ENCODE measurements around the gene FLAD1. TPM values are rescaled to one million over a fixed set of nuclear protein-coding genes. Genes with fewer than 3 reads are reported as not detected.

Gene FLAD1
- total RNA-seq, 2 donors from 2014 or later = 28.2 to 46.1 TPM

DNA sequence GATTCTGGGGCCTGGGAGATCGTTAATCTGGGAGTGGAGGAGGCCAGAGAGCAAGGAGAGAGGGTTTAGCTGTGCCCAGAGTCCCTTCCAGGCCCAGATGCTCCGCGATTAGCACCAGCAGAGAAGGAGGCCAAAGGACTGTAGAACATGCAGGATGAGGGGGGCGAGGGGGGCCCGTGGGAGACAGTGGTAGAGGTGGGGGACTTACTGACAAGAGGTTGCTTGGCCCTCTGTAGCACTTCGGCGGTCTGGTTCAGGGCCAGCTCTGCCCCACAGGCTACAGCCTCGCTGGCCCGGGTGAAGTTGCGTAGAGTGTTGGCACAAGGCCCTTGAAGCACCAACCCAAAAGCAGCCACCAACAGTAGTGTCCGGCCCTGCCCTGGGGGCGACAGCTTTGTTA is 49.7 kb downstream of the FLAD1 start:
- no peak overlapping the region for H3K4me3 ChIP-seq
- H3K9ac ChIP-seq (ENCODE audit: low read depth in 2 of 2, low read length in 2 of 2) = no peak overlapping the region
- H3K36me3 ChIP-seq = no peaks in the 10 kb centered on the region
- H3K27me3 ChIP-seq = no peaks in the 10 kb centered on the region
- no peaks in the 10 kb centered on the region for H3K4me1 ChIP-seq
- DNase-seq = no peak
- H3K27ac ChIP-seq = no peak overlapping the region
- no peaks in the 10 kb centered on the region for H3K9me3 ChIP-seq
- TF ChIP-seq, protein P1, sequence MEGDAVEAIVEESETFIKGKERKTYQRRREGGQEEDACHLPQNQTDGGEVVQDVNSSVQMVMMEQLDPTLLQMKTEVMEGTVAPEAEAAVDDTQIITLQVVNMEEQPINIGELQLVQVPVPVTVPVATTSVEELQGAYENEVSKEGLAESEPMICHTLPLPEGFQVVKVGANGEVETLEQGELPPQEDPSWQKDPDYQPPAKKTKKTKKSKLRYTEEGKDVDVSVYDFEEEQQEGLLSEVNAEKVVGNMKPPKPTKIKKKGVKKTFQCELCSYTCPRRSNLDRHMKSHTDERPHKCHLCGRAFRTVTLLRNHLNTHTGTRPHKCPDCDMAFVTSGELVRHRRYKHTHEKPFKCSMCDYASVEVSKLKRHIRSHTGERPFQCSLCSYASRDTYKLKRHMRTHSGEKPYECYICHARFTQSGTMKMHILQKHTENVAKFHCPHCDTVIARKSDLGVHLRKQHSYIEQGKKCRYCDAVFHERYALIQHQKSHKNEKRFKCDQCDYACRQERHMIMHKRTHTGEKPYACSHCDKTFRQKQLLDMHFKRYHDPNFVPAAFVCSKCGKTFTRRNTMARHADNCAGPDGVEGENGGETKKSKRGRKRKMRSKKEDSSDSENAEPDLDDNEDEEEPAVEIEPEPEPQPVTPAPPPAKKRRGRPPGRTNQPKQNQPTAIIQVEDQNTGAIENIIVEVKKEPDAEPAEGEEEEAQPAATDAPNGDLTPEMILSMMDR (IDR thresholded peaks at IDR 0.05) = no peak
- intact Hi-C loops (cut with DNase I) = no loop called here

GRCh38 chr1:155033524-155033923 is 50.4 kb downstream of the FLAD1 start, which contains the start of the genes DCST1 and DCST2:
Gene DCST1, plus strand, starts transcription at chr1:155033824. Its CDS starts 213 bp downstream, at chr1:155034037.
Gene DCST2, minus strand, starts transcription at chr1:155033781. Its CDS starts 80 bp downstream, at chr1:155033701.
- no peaks in the 10 kb centered on the region for H3K9me3 ChIP-seq
- TF ChIP-seq, protein P1 (IDR thresholded peaks at IDR 0.05) = no peak
- H3K27me3 ChIP-seq = no peaks in the 10 kb centered on the region
- DNase-seq = no peak
- no peak within 1 kb of the TSS for H3K4me3 ChIP-seq
- no peak within 1 kb of the TSS for H3K27ac ChIP-seq
- intact Hi-C loops (cut with DNase I) = no loop called here
- H3K36me3 ChIP-seq = no peaks in the 10 kb centered on the region
- H3K9ac ChIP-seq (ENCODE audit: low read depth in 2 of 2, low read length in 2 of 2) = no peak within 1 kb of the TSS
- H3K4me1 ChIP-seq = no peaks in the 10 kb centered on the region

GRCh38 chr1:155034318-155035208 is 51.4 kb downstream of the FLAD1 start:
- TF ChIP-seq, protein P1 (IDR thresholded peaks at IDR 0.05) = no peak
- Histone ChIP-seq H3K36me3 (no peaks in the 10 kb centered on the region), H3K4me3 (no peak overlapping the region), H3K9me3 (no peaks in the 10 kb centered on the region), H3K4me1 (peaks cover 3% of the 10 kb centered on the region), H3K27ac (no peak overlapping the region), H3K27me3 (no peaks in the 10 kb centered on the region), H3K9ac (ENCODE audit: low read depth in 2 of 2, low read length in 2 of 2) (no peak overlapping the region)
- no peak for DNase-seq
- intact Hi-C loops (cut with DNase I) = no loop called here

- H3K9me3 ChIP-seq = no peaks in the 10 kb centered on the region
- TF ChIP-seq, protein P1 (IDR thresholded peaks at IDR 0.05) = no peak
- DNase-seq = no peak
- no peaks in the 10 kb centered on the region for H3K27me3 ChIP-seq
- intact Hi-C loops (cut with DNase I) = no loop called here
- H3K4me1 ChIP-seq = peaks cover 3% of the 10 kb centered on the region
- no peak overlapping the region for H3K27ac ChIP-seq
- no peaks in the 10 kb centered on the region for H3K36me3 ChIP-seq
- no peak overlapping the region for H3K4me3 ChIP-seq
- H3K9ac ChIP-seq (ENCODE audit: low read depth in 2 of 2, low read length in 2 of 2) = no peak overlapping the region
Measured at GRCh38 chr1:155035936-155036335, 52.8 kb downstream of the FLAD1 start.

DNA sequence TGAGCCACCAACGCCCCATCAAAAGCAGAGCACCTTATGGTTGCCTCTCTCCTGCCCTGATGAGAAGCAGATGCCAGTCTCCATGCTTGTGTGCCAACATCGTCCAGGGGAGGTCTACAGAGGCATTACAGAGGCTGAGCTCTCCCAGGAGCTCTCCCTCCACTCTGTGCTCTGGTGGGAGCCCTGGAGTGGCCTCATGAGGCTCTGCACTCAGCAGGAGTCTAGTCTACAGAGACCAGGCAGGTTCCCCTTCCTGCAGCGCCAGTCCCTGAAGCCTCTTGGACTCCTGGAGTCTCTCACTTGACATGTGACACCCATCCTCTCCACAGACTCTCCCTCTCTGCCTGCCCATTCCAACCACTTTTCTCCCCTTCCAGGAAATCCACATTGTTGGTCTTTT is 53.9 kb downstream of the FLAD1 start:
- H3K4me3 ChIP-seq = no peak overlapping the region
- H3K4me1 ChIP-seq = peaks cover 3% of the 10 kb centered on the region
- no peaks in the 10 kb centered on the region for H3K9me3 ChIP-seq
- no peaks in the 10 kb centered on the region for H3K27me3 ChIP-seq
- no peak overlapping the region for H3K27ac ChIP-seq
- no peak overlapping the region for H3K9ac ChIP-seq (ENCODE audit: low read depth in 2 of 2, low read length in 2 of 2)
- TF ChIP-seq, protein P1 (IDR thresholded peaks at IDR 0.05) = no peak
- no peaks in the 10 kb centered on the region for H3K36me3 ChIP-seq
- DNase-seq = no peak
- intact Hi-C loops (cut with DNase I) = no loop called here
